ENCODE measurements around the gene LTBP3. TPM values are rescaled to one million over a fixed set of nuclear protein-coding genes. Genes with fewer than 3 reads are reported as not detected.

LTBP3 gene
- total RNA-seq, 1 experiment from 2014 or later, result 166 TPM

DNA sequence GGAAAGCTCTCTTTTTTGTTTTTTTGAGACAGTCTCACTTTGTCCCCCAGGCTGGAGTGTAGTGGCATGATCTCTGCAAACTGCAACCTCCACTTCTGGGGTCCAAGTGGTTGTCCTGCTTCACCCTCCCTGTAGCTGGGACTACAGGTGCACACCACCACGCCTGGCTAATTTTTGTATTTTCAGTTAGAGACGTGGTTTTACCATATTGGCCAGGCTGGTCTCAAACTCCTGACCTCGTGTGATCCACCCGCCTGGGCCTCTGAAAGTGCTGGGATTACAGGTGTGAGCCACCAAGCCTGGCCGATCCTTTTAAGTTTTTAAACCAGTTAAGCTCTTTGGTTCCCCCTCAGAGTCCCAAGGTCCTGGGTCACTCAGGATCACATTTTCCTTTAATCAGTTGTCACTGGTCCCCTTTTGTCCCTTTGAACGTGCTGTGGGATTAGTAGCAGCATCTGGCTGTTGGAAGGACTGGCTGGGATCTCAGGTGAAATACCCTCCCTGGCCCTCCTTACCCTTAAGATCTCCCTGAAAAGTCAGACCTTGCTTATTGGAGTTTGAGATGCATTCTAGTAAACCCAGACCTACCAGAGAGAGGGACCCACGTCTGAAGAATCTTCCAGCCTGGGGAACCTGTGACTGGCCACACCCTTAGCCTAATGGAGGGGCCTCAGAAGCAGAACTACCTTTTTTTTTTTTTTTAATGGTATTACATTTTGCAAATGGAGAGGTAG, 51.2 kb downstream of the LTBP3 start:
- CTCF ChIA-PET, result interaction anchor here (0.7 to 3.1 kb wide), 8 partner anchors 20 to 125 kb away, joined by 3 to 20 read pairs (median 10); partner anchors contain the start of gene SLC25A45
- no peak for TF ChIP-seq CTCF (IDR thresholded peaks at IDR 0.05; ENCODE audit: unreplicated experiment)
- no peaks in the 10 kb centered on the region for H3K9me3 Mint-ChIP-seq (ENCODE audit: low read depth, unreplicated experiment)
- intact Hi-C loops (cut with micrococcal nuclease; ENCODE audit: unreplicated experiment), result loop anchor here (5.0 kb wide), 1 partner anchor 40 kb away; no protein-coding TSS in a partner anchor
- H3K27me3 Mint-ChIP-seq (ENCODE audit: unreplicated experiment), result peaks cover 9% of the 10 kb centered on the region
- BruUV-seq (replicated peaks), result TSS peak; percentile 63
- H3K4me3 Mint-ChIP-seq (ENCODE audit: low read depth, unreplicated experiment), result no peak overlapping the region
- no peak overlapping the region for H3K27ac Mint-ChIP-seq (ENCODE audit: unreplicated experiment)
- DNase-seq, result peak; percentile 43
- peaks cover 18% of the 10 kb centered on the region for H3K4me1 Mint-ChIP-seq (ENCODE audit: low read depth, unreplicated experiment)
- peaks cover 4% of the 10 kb centered on the region for H3K36me3 Mint-ChIP-seq (ENCODE audit: insufficient read depth, unreplicated experiment)

DNA sequence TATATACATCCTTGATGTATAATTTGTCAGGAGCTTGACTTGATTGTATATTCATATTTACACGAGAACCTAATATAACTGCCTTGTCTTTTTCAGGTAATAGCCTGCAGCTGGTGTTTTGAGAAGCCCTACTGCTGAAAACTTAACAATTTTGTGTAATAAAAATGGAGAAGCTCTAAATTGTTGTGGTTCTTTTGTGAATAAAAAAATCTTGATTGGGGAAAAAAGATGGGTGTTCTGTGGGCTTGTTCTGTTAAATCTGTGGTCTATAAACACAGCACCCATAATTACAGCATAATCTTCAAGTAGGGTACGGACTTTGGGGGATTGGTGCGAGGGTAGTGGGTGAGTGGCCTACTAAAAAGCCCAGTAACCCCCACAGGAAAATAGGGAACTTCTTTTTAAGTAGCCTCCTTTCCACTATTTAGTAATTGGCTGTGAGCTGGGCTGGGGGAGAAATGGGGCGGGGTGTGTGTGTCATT, 51.8 kb downstream of the LTBP3 start:
- Mint-ChIP-seq H3K9me3 (ENCODE audit: low read depth, unreplicated experiment) (no peaks in the 10 kb centered on the region), H3K27me3 (ENCODE audit: unreplicated experiment) (peaks cover 9% of the 10 kb centered on the region), H3K27ac (ENCODE audit: unreplicated experiment) (no peak overlapping the region), H3K4me1 (ENCODE audit: low read depth, unreplicated experiment) (peaks cover 18% of the 10 kb centered on the region), H3K4me3 (ENCODE audit: low read depth, unreplicated experiment) (no peak overlapping the region), H3K36me3 (ENCODE audit: insufficient read depth, unreplicated experiment) (peaks cover 4% of the 10 kb centered on the region)
- no TSS peak for BruUV-seq (replicated peaks)
- TF ChIP-seq CTCF (IDR thresholded peaks at IDR 0.05; ENCODE audit: unreplicated experiment), result no peak
- no peak for DNase-seq
- CTCF ChIA-PET, result interaction anchor here (1.2 to 3.1 kb wide), 3 partner anchors 27 to 81 kb away, joined by 3 to 20 read pairs (median 18); no protein-coding TSS in a partner anchor
- intact Hi-C loops (cut with micrococcal nuclease; ENCODE audit: unreplicated experiment), result loop anchor here (5.0 kb wide), 1 partner anchor 39 kb away; no protein-coding TSS in a partner anchor

DNA sequence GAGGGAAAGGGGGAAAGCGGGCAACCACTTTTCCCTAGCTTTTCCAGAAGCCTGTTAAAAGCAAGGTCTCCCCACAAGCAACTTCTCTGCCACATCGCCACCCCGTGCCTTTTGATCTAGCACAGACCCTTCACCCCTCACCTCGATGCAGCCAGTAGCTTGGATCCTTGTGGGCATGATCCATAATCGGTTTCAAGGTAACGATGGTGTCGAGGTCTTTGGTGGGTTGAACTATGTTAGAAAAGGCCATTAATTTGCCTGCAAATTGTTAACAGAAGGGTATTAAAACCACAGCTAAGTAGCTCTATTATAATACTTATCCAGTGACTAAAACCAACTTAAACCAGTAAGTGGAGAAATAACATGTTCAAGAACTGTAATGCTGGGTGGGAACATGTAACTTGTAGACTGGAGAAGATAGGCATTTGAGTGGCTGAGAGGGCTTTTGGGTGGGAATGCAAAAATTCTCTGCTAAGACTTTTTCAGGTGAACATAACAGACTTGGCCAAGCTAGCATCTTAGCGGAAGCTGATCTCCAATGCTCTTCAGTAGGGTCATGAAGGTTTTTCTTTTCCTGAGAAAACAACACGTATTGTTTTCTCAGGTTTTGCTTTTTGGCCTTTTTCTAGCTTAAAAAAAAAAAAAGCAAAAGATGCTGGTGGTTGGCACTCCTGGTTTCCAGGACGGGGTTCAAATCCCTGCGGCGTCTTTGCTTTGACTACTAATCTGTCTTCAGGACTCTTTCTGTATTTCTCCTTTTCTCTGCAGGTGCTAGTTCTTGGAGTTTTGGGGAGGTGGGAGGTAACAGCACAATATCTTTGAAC, 52.5 kb downstream of the LTBP3 start:
- no peak for DNase-seq
- intact Hi-C loops (cut with micrococcal nuclease; ENCODE audit: unreplicated experiment), result loop anchor here (2.0 to 5.0 kb wide), 2 partner anchors 38 to 77 kb away; no protein-coding TSS in a partner anchor
- peaks cover 9% of the 10 kb centered on the region for H3K27me3 Mint-ChIP-seq (ENCODE audit: unreplicated experiment)

More for the DNA sequence above, 52.5 kb downstream of the LTBP3 start:
- CTCF ChIA-PET, result interaction anchor here (1.2 to 1.8 kb wide), 2 partner anchors 34 to 81 kb away, joined by 3 to 5 read pairs; no protein-coding TSS in a partner anchor
- Mint-ChIP-seq H3K27ac (ENCODE audit: unreplicated experiment) (no peak overlapping the region), H3K4me1 (ENCODE audit: low read depth, unreplicated experiment) (peaks cover 16% of the 10 kb centered on the region), H3K36me3 (ENCODE audit: insufficient read depth, unreplicated experiment) (peaks cover 3% of the 10 kb centered on the region), H3K4me3 (ENCODE audit: low read depth, unreplicated experiment) (no peak overlapping the region), H3K9me3 (ENCODE audit: low read depth, unreplicated experiment) (no peaks in the 10 kb centered on the region)
- BruUV-seq (replicated peaks), result no TSS peak
- no peak for TF ChIP-seq CTCF (IDR thresholded peaks at IDR 0.05; ENCODE audit: unreplicated experiment)
